ENCODE results near the gene ERH. TPM values are rescaled to one million over a fixed set of nuclear protein-coding genes. Genes with fewer than 3 reads are reported as not detected.

The ERH gene
- total RNA-seq, 1 experiment from 2014 or later = 352 TPM

DNA sequence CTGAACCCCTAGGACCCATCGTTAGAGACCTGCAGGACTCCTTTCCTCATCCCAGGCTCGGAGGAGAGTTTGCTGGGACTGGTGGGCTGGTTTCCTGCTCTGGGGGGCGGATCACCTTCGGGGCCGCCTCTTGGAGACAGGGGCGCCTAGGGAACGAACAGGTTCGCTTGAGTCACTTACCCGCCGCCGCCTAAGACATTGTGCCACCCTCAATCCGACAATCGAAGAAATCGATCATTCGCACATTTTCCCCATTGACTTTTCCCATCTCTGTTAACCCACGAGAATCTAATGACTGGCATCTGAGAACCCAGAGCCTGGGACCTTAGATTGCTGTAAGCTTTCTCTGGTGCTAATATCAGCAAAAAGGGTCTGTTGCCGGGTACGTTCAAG is 715 bp upstream of the ERH start:
- H3K4me3 ChIP-seq (replicated peaks in 1 of 2; ENCODE audit: low read depth in 1 of 2, low read length in 2 of 2) = peak overlapping the region; percentile 94 to 95
- ChIA-PET CTCF (interaction anchor here (1.5 kb wide), 1 partner anchor 77 kb away, joined by 4 read pairs; no protein-coding TSS in a partner anchor), RAD21 (ENCODE audit: low non-redundant PET in 1 of 2, low total read pairs in 2 of 2, uncharacterized antibody in 2 of 2, unreplicated experiment in 2 of 2) (no interaction called here), POLR2A (interaction anchor here (1.3 to 1.4 kb wide), 2 partner anchors 31 to 242 kb away, joined by 3 to 4 read pairs; no protein-coding TSS in a partner anchor)
- TSS peak; percentile 65 for BruUV-seq (replicated peaks)
- ATAC-seq (peak; percentile 56), DNase-seq (ENCODE audit: low read depth, low spot score) (no peak)
- peaks cover 7% of the 10 kb centered on the region; the same call in 1 of the 2 replicates for H4K20me1 ChIP-seq (ENCODE audit: insufficient read depth)
- H3K79me2 ChIP-seq (ENCODE audit: insufficient read depth, low read length) = peaks cover 97% of the 10 kb centered on the region
- no peaks in the 10 kb centered on the region for H3K9me3 ChIP-seq (ENCODE audit: control insufficient read depth in 1 of 2, insufficient read depth in 1 of 2, low read depth in 1 of 2, low read length in 2 of 2)
- peak overlapping the region; percentile 98 for H3K9ac ChIP-seq (ENCODE audit: low read length)
- H3K4me2 ChIP-seq (ENCODE audit: low read length) = peak overlapping the region; percentile 92
- intact Hi-C loops (cut with micrococcal nuclease) = no loop called here
- H3K27ac ChIP-seq (ENCODE audit: low read depth, low read length) = peak overlapping the region; percentile 91
- TF ChIP-seq EGR1 (IDR thresholded peaks at IDR 0.05; ENCODE audit: low read depth) (no peak), CBX3 (IDR thresholded peaks at IDR 0.05; ENCODE audit: low read depth) (no peak), ZNF274 (IDR thresholded peaks at IDR 0.05; ENCODE audit: low read depth, low read length) (no peak), FOSL1 (IDR thresholded peaks at IDR 0.05; ENCODE audit: low read depth) (no peak), EZH2phosphoT487 (IDR thresholded peaks at IDR 0.05; ENCODE audit: borderline replicate concordance) (no peak), YY1 (IDR thresholded peaks at IDR 0.05; ENCODE audit: extremely low read depth, insufficient replicate concordance, low read depth, low read length) (no peak), JUND (IDR thresholded peaks at IDR 0.05) (no peak), ELF1 (IDR thresholded peaks at IDR 0.05; ENCODE audit: borderline replicate concordance, low read depth) (no peak), SRF (IDR thresholded peaks at IDR 0.05; ENCODE audit: low read depth) (no peak), RAD21 (IDR thresholded peaks at IDR 0.05; ENCODE audit: low read depth) (no peak)
- TF ChIP-seq, protein P1, sequence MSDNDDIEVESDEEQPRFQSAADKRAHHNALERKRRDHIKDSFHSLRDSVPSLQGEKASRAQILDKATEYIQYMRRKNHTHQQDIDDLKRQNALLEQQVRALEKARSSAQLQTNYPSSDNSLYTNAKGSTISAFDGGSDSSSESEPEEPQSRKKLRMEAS (IDR thresholded peaks at IDR 0.05) = no peak
- TF ChIP-seq, protein P2, sequence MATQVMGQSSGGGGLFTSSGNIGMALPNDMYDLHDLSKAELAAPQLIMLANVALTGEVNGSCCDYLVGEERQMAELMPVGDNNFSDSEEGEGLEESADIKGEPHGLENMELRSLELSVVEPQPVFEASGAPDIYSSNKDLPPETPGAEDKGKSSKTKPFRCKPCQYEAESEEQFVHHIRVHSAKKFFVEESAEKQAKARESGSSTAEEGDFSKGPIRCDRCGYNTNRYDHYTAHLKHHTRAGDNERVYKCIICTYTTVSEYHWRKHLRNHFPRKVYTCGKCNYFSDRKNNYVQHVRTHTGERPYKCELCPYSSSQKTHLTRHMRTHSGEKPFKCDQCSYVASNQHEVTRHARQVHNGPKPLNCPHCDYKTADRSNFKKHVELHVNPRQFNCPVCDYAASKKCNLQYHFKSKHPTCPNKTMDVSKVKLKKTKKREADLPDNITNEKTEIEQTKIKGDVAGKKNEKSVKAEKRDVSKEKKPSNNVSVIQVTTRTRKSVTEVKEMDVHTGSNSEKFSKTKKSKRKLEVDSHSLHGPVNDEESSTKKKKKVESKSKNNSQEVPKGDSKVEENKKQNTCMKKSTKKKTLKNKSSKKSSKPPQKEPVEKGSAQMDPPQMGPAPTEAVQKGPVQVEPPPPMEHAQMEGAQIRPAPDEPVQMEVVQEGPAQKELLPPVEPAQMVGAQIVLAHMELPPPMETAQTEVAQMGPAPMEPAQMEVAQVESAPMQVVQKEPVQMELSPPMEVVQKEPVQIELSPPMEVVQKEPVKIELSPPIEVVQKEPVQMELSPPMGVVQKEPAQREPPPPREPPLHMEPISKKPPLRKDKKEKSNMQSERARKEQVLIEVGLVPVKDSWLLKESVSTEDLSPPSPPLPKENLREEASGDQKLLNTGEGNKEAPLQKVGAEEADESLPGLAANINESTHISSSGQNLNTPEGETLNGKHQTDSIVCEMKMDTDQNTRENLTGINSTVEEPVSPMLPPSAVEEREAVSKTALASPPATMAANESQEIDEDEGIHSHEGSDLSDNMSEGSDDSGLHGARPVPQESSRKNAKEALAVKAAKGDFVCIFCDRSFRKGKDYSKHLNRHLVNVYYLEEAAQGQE (IDR thresholded peaks at IDR 0.05; ENCODE audit: low read depth) = no peak
- TF ChIP-seq, protein P3, sequence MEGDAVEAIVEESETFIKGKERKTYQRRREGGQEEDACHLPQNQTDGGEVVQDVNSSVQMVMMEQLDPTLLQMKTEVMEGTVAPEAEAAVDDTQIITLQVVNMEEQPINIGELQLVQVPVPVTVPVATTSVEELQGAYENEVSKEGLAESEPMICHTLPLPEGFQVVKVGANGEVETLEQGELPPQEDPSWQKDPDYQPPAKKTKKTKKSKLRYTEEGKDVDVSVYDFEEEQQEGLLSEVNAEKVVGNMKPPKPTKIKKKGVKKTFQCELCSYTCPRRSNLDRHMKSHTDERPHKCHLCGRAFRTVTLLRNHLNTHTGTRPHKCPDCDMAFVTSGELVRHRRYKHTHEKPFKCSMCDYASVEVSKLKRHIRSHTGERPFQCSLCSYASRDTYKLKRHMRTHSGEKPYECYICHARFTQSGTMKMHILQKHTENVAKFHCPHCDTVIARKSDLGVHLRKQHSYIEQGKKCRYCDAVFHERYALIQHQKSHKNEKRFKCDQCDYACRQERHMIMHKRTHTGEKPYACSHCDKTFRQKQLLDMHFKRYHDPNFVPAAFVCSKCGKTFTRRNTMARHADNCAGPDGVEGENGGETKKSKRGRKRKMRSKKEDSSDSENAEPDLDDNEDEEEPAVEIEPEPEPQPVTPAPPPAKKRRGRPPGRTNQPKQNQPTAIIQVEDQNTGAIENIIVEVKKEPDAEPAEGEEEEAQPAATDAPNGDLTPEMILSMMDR (IDR thresholded peaks at IDR 0.05 in 2 of 3, conservative IDR thresholded peaks at IDR 0.05 in 1 of 3; ENCODE audit: borderline replicate concordance in 1 of 3, insufficient read depth in 1 of 3, low read depth in 2 of 3, low read length in 2 of 3) = no peak
- TF ChIP-seq, protein P4, sequence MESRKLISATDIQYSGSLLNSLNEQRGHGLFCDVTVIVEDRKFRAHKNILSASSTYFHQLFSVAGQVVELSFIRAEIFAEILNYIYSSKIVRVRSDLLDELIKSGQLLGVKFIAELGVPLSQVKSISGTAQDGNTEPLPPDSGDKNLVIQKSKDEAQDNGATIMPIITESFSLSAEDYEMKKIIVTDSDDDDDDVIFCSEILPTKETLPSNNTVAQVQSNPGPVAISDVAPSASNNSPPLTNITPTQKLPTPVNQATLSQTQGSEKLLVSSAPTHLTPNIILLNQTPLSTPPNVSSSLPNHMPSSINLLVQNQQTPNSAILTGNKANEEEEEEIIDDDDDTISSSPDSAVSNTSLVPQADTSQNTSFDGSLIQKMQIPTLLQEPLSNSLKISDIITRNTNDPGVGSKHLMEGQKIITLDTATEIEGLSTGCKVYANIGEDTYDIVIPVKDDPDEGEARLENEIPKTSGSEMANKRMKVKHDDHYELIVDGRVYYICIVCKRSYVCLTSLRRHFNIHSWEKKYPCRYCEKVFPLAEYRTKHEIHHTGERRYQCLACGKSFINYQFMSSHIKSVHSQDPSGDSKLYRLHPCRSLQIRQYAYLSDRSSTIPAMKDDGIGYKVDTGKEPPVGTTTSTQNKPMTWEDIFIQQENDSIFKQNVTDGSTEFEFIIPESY (IDR thresholded peaks at IDR 0.05; ENCODE audit: extremely low read depth, insufficient replicate concordance, low read length) = no peak
- H3K36me3 ChIP-seq (ENCODE audit: control insufficient read depth in 1 of 2, insufficient read depth in 2 of 2, low read length in 2 of 2) = peaks cover 23 to 29% of the 10 kb centered on the region in 2 experiments
- peak overlapping the region; percentile 47 for H2AFZ ChIP-seq (ENCODE audit: low read depth, low read length, poor library complexity, severe bottlenecking)
- no peaks in the 10 kb centered on the region for H3K9me2 ChIP-seq (ENCODE audit: insufficient read depth)
- no peaks in the 10 kb centered on the region for H3K27me3 ChIP-seq (ENCODE audit: insufficient read depth, low read length)
- H3K4me1 ChIP-seq (ENCODE audit: control insufficient read depth in 1 of 2, insufficient read depth in 2 of 2, low read length in 2 of 2) = peaks cover 15 to 19% of the 10 kb centered on the region in 2 experiments; a peak in 3 of 4 replicates

Measured in HCT116 (cell line).